OCI-LY3 (cell line): Measurements from ENCODE around the gene PPL.

Experiments used
- CTCF ChIP-seq: fragments of 200-600, 300-600 bp; sonication (generic); IDR thresholded peaks from 2 replicates; pipeline ENCODE4 v1.5.1; 2014; ENCODE audit warnings: antibody characterized with exemption, low read length, low read depth
- EZH2phosphoT487 ChIP-seq: fragments of 200-600 bp; shearing (Covaris generic); IDR thresholded peaks from 2 replicates; pipeline ENCODE4 v1.6.1; 2018; ENCODE audit warnings: antibody characterized with exemption, mixed run types, low read depth

- TF ChIP-seq CTCF: no peak
- no peak for TF ChIP-seq EZH2phosphoT487
Observed at GRCh38 chr16:4855371-4855770, 81.6 kb downstream of the PPL start.
